ENCODE measurements around the gene ADAM11. TPM values are rescaled to one million over a fixed set of nuclear protein-coding genes. Genes with fewer than 3 reads are reported as not detected.

ADAM11 gene
- total RNA-seq: under 1 TPM; 0.33 to 0.46 TPM

GRCh38 chr17:44758414-44759085 lies at the start of gene ADAM11:
Gene ADAM11, plus strand, starts transcription at chr17:44758988. Its CDS starts 212 bp downstream, at chr17:44759200.

GRCh38 chr17:44829523-44830358 lies 71.0 kb downstream of the ADAM11 start, which contains the start of gene GJC1:
Gene GJC1, minus strand, starts transcription at chr17:44830287. Its CDS starts 24,470 bp downstream, at chr17:44805817.

Other genes with a start within 250 kb of the ADAM11 start
- not detected for gene FZD2, start 201.5 kb upstream of the ADAM11 start, total RNA-seq
- gene MEIOC, start 102.5 kb upstream of the ADAM11 start, total RNA-seq: under 1 TPM; 0.08 to 0.36 TPM
- gene CCDC43, start 69.2 kb upstream of the ADAM11 start, total RNA-seq: 10 to 100 TPM; 22.3 to 23.2 TPM
- gene DBF4B, start 50.3 kb upstream of the ADAM11 start, total RNA-seq: 10 to 100 TPM; 18.3 to 20.5 TPM
- 1 to 10 TPM; 2.3 to 2.7 TPM for gene GJC1, start 71.3 kb downstream of the ADAM11 start, total RNA-seq
- not detected for gene HIGD1B, start 88.9 kb downstream of the ADAM11 start, total RNA-seq
- gene EFTUD2, start 140.5 kb downstream of the ADAM11 start, total RNA-seq: 100 to 1,000 TPM; 103 TPM
- gene GFAP, start 156.5 kb downstream of the ADAM11 start, total RNA-seq: not detected
- gene KIF18B, start 188.8 kb downstream of the ADAM11 start, total RNA-seq: 10 to 100 TPM; 55.4 to 62.1 TPM
- gene C1QL1, start 209.3 kb downstream of the ADAM11 start, total RNA-seq: 1 to 10 TPM; 1.1 TPM

Measured in activated naive CD4-positive, alpha-beta T cell treated with anti-CD3 and anti-CD28 coated beads, Interleukin-2, amount 10 ng/mL, durations not matched to agents 5 hours and 36 hours (primary cell).